ENCODE results near the gene EEF2K. TPM values are rescaled to one million over a fixed set of nuclear protein-coding genes. Genes with fewer than 3 reads are reported as not detected.

The EEF2K gene
- total RNA-seq, 2 experiments from 2014 or later, result 10.1 to 13.2 TPM

- CTCF ChIA-PET, result no interaction called here
- Mint-ChIP-seq H3K4me3 (no peak overlapping the region), H3K27ac (peak overlapping the region; percentile 14), H3K36me3 (ENCODE audit: low read depth) (peaks cover 88% of the 10 kb centered on the region), H3K4me1 (ENCODE audit: low read depth) (peaks cover 16% of the 10 kb centered on the region), H3K9me3 (no peaks in the 10 kb centered on the region), H3K27me3 (no peaks in the 10 kb centered on the region)
- Histone ChIP-seq H3K27me3 (ENCODE audit: control insufficient read depth in 1 of 2, insufficient read depth in 2 of 2, low read length in 2 of 2) (no peaks in the 10 kb centered on the region), H3K9me3 (ENCODE audit: control insufficient read depth in 1 of 2, insufficient read depth in 1 of 2, low read length in 2 of 2) (no peaks in the 10 kb centered on the region), H3K36me3 (ENCODE audit: insufficient read depth, low read length) (peaks cover 79% of the 10 kb centered on the region), H3K4me3 (ENCODE audit: low read length) (no peak overlapping the region), H3K27ac (ENCODE audit: low read depth in 1 of 2, low read length in 2 of 2) (no peak overlapping the region), H3K4me1 (ENCODE audit: insufficient read depth, low read length) (peaks cover 4% of the 10 kb centered on the region)
- POLR2A ChIA-PET, result interaction anchor here (1.6 kb wide), 1 partner anchor 10 kb away, joined by 6 read pairs; the partner anchor contains the start of gene POLR3E
- TF ChIP-seq CTCF (IDR thresholded peaks at IDR 0.05), result no peak
- ATAC-seq (ENCODE audit: poor library complexity), result no peak
- intact Hi-C loops (cut with DNase I, micrococcal nuclease), result no loop called here
- no peak for DNase-seq
These were observed 101.8 kb downstream of the EEF2K start for GRCh38 chr16:22307838-22308237.

GRCh38 chr16:22308824-22309520, 102.9 kb downstream of the EEF2K start:
- Mint-ChIP-seq H3K27me3 (no peaks in the 10 kb centered on the region), H3K4me3 (no peak overlapping the region), H3K9me3 (no peaks in the 10 kb centered on the region), H3K4me1 (ENCODE audit: low read depth) (peaks cover 11% of the 10 kb centered on the region), H3K27ac (no peak overlapping the region), H3K36me3 (ENCODE audit: low read depth) (peaks cover 91% of the 10 kb centered on the region)
- CTCF ChIA-PET, result no interaction called here
- no peak overlapping the region for H3K27ac ChIP-seq (ENCODE audit: low read depth in 1 of 2, low read length in 2 of 2)
- H3K36me3 ChIP-seq (ENCODE audit: insufficient read depth, low read length), result peaks cover 81% of the 10 kb centered on the region
- POLR2A ChIA-PET, result interaction anchor here (1.6 kb wide), 1 partner anchor 11 kb away, joined by 6 read pairs; the partner anchor contains the start of gene POLR3E
- peaks cover 4% of the 10 kb centered on the region for H3K4me1 ChIP-seq (ENCODE audit: insufficient read depth, low read length)
- no peak for ATAC-seq (ENCODE audit: poor library complexity)
- H3K9me3 ChIP-seq (ENCODE audit: control insufficient read depth in 1 of 2, insufficient read depth in 1 of 2, low read length in 2 of 2), result no peaks in the 10 kb centered on the region
- H3K4me3 ChIP-seq (ENCODE audit: low read length), result no peak overlapping the region
- intact Hi-C loops (cut with DNase I, micrococcal nuclease), result no loop called here
- no peak for TF ChIP-seq CTCF (IDR thresholded peaks at IDR 0.05)
- H3K27me3 ChIP-seq (ENCODE audit: control insufficient read depth in 1 of 2, insufficient read depth in 2 of 2, low read length in 2 of 2), result no peaks in the 10 kb centered on the region
- DNase-seq, result peak in 1 of 14 experiments; percentile 24

- DNase-seq, result no peak
- TF ChIP-seq CTCF (IDR thresholded peaks at IDR 0.05), result no peak
- intact Hi-C loops (cut with DNase I, micrococcal nuclease), result no loop called here
- no peaks in the 10 kb centered on the region for H3K4me1 ChIP-seq (ENCODE audit: insufficient read depth, low read length)
- Mint-ChIP-seq H3K36me3 (ENCODE audit: low read depth) (peaks cover 87% of the 10 kb centered on the region), H3K27me3 (no peaks in the 10 kb centered on the region), H3K27ac (no peak overlapping the region), H3K9me3 (no peaks in the 10 kb centered on the region), H3K4me3 (no peak overlapping the region), H3K4me1 (ENCODE audit: low read depth) (no peaks in the 10 kb centered on the region)
- H3K27ac ChIP-seq (ENCODE audit: low read depth in 1 of 2, low read length in 2 of 2), result no peak overlapping the region
- H3K9me3 ChIP-seq (ENCODE audit: control insufficient read depth in 1 of 2, insufficient read depth in 1 of 2, low read length in 2 of 2), result no peaks in the 10 kb centered on the region
- H3K36me3 ChIP-seq (ENCODE audit: insufficient read depth, low read length), result peaks cover 85% of the 10 kb centered on the region
- H3K27me3 ChIP-seq (ENCODE audit: control insufficient read depth in 1 of 2, insufficient read depth in 2 of 2, low read length in 2 of 2), result no peaks in the 10 kb centered on the region
- ChIA-PET POLR2A (no interaction called here), CTCF (no interaction called here)
- no peak for ATAC-seq (ENCODE audit: poor library complexity)
- H3K4me3 ChIP-seq (ENCODE audit: low read length), result no peak overlapping the region
These were observed 105.4 kb downstream of the EEF2K start for GRCh38 chr16:22311520-22311919.
